Adipose tissue (tissue), 3 donors: ENCODE measurements around the gene ANKRD52. TPM values are rescaled to one million over a fixed set of nuclear protein-coding genes. Genes with fewer than 3 reads are reported as not detected.
"Not testable (repeated sequence)": the region's sequence is repeated elsewhere in the genome, so short reads cannot be mapped to it uniquely, and the experiment has no call there.

ENCODE experiments used
- H3K27ac ChIP-seq: one replicate; pipeline ENCODE4 v1.5.1; 2013; ENCODE audit warnings: low read depth, low read length
- WGBS, 3 donors: extraction: QIAGEN DNeasy Blood & Tissue Kit; methylation state at CpG; one replicate each; pipeline ENCODE4 v1.1.7; 2013; 5-methylcytosine and 5-hydroxymethylcytosine counted together
- polyA plus RNA-seq, 3 donors: library from polyadenylated mRNA; stranded (reverse); fragments of 200-250 nt; gene quantifications; one replicate each; pipeline ENCODE4 v1.2.3, GENCODE V29; 2013
- donor health status: healthy with polysubstance abuse.
- donor health status: Bipolar disorder and iron deficiency.
- donor health status: healthy.

Gene ANKRD52
- polyA plus RNA-seq, 3 donors = 5.6 to 9.9 (median 9.7) TPM

- no peak overlapping the region for H3K27ac ChIP-seq
Observed at GRCh38 chr12:56280849-56281248, 22.7 kb upstream of the ANKRD52 start.

- H3K27ac ChIP-seq = no peak overlapping the region
- WGBS, 3 donors = 94 to 95% (median 94%) methylated on average over 3 of the region's 3 CpGs
Observed at GRCh38 chr12:56278905-56279304, 20.7 kb upstream of the ANKRD52 start.

DNA sequence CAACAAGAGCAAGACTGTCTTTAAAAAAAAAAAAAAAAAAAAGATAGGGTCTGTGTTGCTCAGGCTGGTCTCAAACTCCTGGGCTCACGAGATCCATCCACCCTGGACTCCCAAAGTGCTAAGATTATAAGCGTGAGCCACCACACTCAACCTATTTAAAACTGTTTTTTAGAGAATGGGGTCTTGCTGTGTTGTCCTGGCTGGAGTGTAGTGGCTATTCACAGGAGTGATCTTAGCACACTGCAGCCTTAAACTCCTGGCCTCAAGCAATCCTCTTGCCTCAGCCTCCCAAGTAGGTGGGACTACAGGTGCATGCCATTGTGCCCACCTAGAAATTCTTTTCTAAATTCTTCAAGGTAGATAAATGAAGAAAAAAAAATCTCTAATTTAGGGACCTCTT lies 16.1 kb upstream of the ANKRD52 start:
- no peak overlapping the region for H3K27ac ChIP-seq
- WGBS, 3 donors = 96 to 100% (median 100%) methylated on average over 2 of the region's 2 CpGs

DNA sequence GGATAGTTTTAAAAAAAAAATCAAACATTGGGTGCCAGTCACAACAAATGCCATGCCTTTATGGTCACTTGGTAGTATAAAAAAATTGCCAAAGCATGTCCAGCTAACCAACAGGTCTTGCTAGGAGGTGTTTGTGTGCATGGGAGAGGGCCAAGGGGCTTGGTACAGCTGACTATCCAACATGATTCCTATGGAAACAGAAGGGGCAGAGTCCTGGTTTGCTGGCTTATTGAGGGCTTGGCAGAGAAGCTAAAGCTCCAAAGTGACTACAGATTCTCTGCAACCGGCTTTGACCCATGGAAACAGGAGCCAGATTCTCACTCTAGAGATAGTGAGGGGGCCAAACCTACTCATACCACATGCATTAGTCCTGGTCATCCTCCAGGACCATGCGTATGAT lies 14.3 kb upstream of the ANKRD52 start:
- 80 to 91% (median 86%) methylated on average over 2 of the region's 2 CpGs for WGBS, 3 donors
- not testable (repeated sequence) for H3K27ac ChIP-seq

DNA sequence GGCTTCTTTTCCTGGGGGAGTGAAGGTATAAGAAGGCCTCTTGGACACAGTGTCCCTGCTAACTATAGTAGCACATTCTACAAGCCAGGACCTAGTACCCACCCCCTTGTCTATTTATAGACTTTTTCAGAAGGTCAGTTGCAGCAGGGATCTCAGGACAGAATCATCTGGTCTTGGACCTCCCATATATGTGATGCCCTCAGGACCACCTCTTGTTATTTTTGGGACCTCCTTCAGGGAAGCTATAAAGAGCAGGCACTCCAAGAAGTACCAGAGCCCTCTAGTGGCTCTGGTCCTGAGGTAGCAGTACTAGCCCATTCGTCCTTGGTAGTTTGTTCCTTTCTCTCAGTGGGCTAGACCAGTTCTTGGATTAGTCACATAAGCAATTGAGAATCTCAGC lies 12.8 kb upstream of the ANKRD52 start:
- 7 to 26% (median 19%) methylated on average over 1 of the region's 1 CpG for WGBS, 3 donors
- no peak overlapping the region for H3K27ac ChIP-seq

- 18 to 28% (median 26%) methylated on average over 21 of the region's 21 CpGs for WGBS, 3 donors
- H3K27ac ChIP-seq = no peak overlapping the region
Observed at GRCh38 chr12:56267443-56268071, 9.4 kb upstream of the ANKRD52 start.

- WGBS, 3 donors = 0 to 1% (median 0%) methylated on average over 47 to 68 of the region's 68 CpGs
Observed at GRCh38 chr12:56266693-56267442, 8.7 kb upstream of the ANKRD52 start, which contains the start of gene COQ10A. Gene COQ10A, plus strand, starts transcription at chr12:56266942. Its CDS starts 177 bp downstream, at chr12:56267119.

DNA sequence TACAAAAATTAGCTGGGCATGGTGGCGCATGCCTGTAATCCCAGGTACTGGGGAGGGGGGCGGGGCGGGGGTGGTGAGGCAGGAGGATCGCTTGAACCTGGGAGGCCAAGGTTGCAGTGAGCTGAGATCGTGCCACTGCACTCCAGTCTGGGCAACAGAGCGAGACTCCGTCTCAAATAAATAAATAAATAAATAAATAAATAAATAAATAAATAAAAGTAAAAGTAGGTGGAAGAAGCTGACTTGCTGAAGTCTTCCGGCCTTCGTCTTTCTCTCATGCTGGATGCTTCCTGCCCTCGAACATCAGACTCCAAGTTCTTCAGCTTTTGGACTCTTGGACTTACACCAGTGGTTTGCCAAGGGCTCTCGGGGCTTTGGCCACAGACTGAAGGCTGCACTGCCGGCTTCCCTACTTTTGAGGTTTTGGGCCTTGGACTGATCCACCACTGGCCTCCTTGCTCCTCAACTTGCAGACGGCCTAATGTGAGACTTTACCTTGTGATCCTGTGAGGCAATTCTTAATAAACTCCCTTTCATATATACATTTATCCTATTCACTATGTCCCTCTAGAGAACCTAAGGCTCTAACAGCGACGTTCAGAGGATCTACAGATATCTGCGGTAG lies 8.0 kb upstream of the ANKRD52 start:
- H3K27ac ChIP-seq = not testable (repeated sequence)
- 48 to 56% (median 56%) methylated on average over 16 of the region's 16 CpGs for WGBS, 3 donors

More at GRCh38 chr12:56266693-56267442, 8.7 kb upstream of the ANKRD52 start, which contains the start of gene COQ10A:
- no peak within 1 kb of the TSS for H3K27ac ChIP-seq

DNA sequence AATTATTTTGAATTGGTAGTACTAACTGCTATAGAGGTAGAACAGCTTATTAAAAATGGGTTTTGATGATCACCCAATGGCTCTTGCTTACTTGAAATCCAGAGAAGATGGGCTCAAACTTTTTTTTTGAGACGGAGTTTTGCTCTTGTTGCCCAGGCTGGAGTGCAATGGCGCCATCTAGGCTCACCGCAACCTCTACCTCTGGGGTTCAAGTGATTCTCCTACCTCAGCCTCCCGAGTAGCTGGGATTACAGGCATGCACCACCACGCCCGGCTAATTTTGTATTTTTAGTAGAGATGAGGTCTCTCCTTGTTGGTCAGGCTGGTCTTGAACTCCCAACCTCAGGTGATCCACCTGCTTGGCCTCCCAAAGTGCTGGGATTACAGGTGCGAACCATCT lies 4.8 kb upstream of the ANKRD52 start:
- 88 to 94% (median 89%) methylated on average over 7 of the region's 7 CpGs for WGBS, 3 donors
- H3K27ac ChIP-seq = not testable (repeated sequence)

GRCh38 chr12:56261503-56262232 lies 3.5 kb upstream of the ANKRD52 start:
- no peak overlapping the region for H3K27ac ChIP-seq
- 84 to 87% (median 84%) methylated on average over 5 of the region's 5 CpGs for WGBS, 3 donors

GRCh38 chr12:56260921-56261320 lies 2.7 kb upstream of the ANKRD52 start:
- WGBS, 3 donors = 87 to 92% (median 91%) methylated on average over 3 of the region's 3 CpGs
- no peak overlapping the region for H3K27ac ChIP-seq

GRCh38 chr12:56260380-56260779 lies 2.2 kb upstream of the ANKRD52 start:
- 87 to 95% (median 95%) methylated on average over 8 of the region's 8 CpGs for WGBS, 3 donors
- H3K27ac ChIP-seq = no peak overlapping the region

DNA sequence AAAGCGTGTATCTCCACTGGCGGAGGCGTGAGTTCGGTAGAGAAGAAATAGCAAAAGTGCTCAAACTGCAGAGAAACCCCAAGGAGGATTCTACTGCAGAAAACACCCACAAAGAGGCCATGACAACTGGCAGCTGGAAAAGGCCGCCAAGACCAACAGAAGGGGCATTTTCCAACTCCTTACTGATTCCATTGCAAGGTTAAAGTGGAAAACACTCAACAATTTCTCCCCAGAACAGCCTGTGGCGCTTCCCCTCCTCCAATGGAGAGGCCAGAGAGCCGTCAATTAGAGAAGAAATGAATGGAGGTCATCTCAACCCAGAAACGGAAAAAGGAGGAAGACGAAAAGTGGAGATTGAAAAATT lies 618 bp upstream of the ANKRD52 start:
- WGBS, 3 donors = 9 to 12% (median 11%) methylated on average over 9 of the region's 9 CpGs
- H3K27ac ChIP-seq = no peak overlapping the region

- 1% methylated on average over 27 of the region's 27 CpGs for WGBS, 3 donors
- no peak overlapping the region for H3K27ac ChIP-seq
Observed at GRCh38 chr12:56257491-56258067, 605 bp downstream of the ANKRD52 start.

DNA sequence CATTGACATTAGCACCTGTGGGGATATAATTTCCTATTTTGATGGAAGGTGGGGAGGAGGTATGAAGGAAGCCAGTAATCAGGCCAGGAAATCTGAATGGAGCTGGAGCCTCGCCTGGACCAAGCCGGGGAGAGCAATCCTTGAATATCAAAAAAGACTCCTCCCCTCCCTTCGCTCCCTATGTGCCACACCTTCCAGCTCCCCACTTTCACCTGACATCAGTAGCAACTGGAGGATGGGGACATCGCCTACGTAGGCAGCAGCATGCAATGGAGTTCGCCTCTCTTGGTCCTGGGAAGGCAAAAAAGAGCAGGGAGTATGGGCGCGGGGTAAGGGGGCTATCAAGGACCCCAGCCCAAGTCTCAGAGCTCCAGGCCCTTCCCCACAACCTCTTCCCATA lies 1.1 kb downstream of the ANKRD52 start:
- H3K27ac ChIP-seq = no peak overlapping the region
- 57 to 68% (median 68%) methylated on average over 8 of the region's 8 CpGs for WGBS, 3 donors

DNA sequence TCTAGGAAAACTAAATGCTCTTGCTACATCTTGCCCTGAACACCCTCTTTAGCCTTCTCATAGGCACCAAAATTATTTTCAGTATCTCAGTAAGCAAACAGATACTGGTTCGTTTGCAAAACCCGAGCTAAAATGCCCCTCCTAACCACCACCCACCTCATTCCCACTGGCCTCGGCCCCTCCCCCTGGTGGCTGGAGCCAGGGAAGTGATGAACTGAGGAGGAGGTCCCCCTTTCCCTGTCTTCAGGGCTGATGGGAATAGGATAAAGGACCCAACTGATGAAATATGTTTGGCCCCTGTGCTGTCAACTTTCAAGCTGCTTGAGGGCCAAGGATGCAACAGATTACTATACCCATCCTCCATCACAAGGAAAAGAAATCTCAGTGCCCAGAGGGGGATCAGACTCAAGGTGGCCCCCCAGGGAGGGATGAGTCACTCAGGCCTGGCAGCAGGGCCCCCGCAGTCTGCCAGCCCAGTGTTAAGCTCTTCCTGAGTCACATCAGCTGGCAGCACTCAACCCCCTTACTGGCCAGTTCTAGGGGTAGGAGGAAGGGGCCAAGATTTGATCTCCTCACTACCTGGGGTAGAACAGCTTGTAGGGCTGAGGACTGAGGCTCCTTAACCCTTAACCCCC lies 1.7 kb downstream of the ANKRD52 start:
- H3K27ac ChIP-seq = no peak overlapping the region
- WGBS, 3 donors = 39 to 52% (median 50%) methylated on average over 4 of the region's 4 CpGs

DNA sequence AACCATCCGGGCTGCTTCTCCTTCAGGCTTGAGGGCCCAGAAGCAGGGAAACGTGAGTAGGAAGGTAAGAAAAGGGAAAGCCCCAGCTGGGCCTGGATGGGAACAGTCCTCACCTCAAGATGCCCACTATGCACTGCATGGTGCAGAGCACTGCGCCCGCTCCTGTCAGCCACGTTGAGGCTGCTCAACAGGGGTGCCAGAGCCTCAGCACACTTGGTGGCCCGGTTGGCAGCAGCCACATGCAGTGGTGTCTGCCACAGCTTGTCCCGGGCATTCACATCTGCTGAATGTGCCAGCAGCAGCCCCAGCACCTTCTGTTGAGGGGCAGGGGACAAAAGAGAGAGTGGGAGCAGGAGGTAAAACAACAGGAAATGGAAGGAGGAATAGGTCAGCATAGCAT lies 2.5 kb downstream of the ANKRD52 start:
- no peak overlapping the region for H3K27ac ChIP-seq
- 88 to 91% (median 91%) methylated on average over 7 of the region's 7 CpGs for WGBS, 3 donors

GRCh38 chr12:56253091-56253490 lies 5.1 kb downstream of the ANKRD52 start:
- H3K27ac ChIP-seq = no peak overlapping the region
- WGBS, 3 donors = 90 to 97% (median 93%) methylated on average over 11 of the region's 11 CpGs
